Fibroblast of villous mesenchyme (primary cell): ENCODE data around the gene FAM221B. TPM values are rescaled to one million over a fixed set of nuclear protein-coding genes. Genes with fewer than 3 reads are reported as not detected.

Experiments used
- DNase-seq: peaks from one replicate; pipeline ENCODE4 v3.0.0-alpha.2; 2010; ENCODE audit warnings: low read depth
- H3K4me3 ChIP-seq: 2 replicates; pipeline ENCODE4 v1.5.1; 2011; ENCODE audit warnings: low read depth, mild to moderate bottlenecking, low read length
- total RNA-seq: library from RNA; depleted of rRNA; stranded (reverse); fragments of >200 nt; gene quantifications from 2 replicates; pipeline ENCODE4 v1.2.3, GENCODE V29; 2012
- TF ChIP-seq, protein P1 (sequence below): IDR thresholded peaks from 2 replicates; pipeline ENCODE4 v1.5.1; 2012; ENCODE audit warnings: low read depth, mild to moderate bottlenecking, low read length; ENCODE audit not compliant: insufficient read depth

Gene FAM221B
- total RNA-seq = not detected in 2 replicates

- TF ChIP-seq, protein P1, sequence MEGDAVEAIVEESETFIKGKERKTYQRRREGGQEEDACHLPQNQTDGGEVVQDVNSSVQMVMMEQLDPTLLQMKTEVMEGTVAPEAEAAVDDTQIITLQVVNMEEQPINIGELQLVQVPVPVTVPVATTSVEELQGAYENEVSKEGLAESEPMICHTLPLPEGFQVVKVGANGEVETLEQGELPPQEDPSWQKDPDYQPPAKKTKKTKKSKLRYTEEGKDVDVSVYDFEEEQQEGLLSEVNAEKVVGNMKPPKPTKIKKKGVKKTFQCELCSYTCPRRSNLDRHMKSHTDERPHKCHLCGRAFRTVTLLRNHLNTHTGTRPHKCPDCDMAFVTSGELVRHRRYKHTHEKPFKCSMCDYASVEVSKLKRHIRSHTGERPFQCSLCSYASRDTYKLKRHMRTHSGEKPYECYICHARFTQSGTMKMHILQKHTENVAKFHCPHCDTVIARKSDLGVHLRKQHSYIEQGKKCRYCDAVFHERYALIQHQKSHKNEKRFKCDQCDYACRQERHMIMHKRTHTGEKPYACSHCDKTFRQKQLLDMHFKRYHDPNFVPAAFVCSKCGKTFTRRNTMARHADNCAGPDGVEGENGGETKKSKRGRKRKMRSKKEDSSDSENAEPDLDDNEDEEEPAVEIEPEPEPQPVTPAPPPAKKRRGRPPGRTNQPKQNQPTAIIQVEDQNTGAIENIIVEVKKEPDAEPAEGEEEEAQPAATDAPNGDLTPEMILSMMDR = no peak
- DNase-seq = no peak
- H3K4me3 ChIP-seq = peak within 1 kb of the TSS; percentile 72
Observed at GRCh38 chr9:35828716-35829083, at the start of gene FAM221B. Gene FAM221B, minus strand, starts transcription at chr9:35828732. Its CDS starts 2,571 bp downstream, at chr9:35826161.

GRCh38 chr9:35872505-35872904, 44.0 kb upstream of the FAM221B start:
- TF ChIP-seq, protein P1 = no peak
- no peak for DNase-seq
- H3K4me3 ChIP-seq = no peak overlapping the region

DNA sequence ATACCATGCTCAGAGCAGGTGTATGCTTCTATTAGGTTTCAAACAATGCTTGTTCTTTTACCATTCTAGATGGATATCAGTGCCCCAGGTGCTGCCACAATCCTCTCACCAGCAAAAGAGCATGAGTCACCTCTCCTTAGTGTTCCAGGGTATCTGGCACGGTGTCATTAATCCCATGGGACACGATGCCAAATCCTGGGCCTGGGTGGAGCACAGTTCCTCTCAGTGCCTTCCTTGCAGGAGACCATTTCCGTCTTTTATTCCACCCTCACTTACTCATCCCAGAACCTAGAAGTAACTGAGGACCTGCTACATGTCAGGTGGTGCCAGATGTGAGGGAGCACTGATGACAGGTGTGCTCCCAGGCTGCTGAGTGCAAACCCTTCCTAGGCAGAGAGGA, 43.0 kb upstream of the FAM221B start:
- no peak for DNase-seq
- H3K4me3 ChIP-seq = no peak overlapping the region
- TF ChIP-seq, protein P1 = no peak

GRCh38 chr9:35870351-35870923, 41.9 kb upstream of the FAM221B start, which contains the start of gene OR13J1:
Gene OR13J1, minus strand, starts transcription at chr9:35870401. Its CDS starts 0 bp downstream, at chr9:35870401.
- no peak for DNase-seq
- TF ChIP-seq, protein P1 = no peak
- H3K4me3 ChIP-seq = no peak within 1 kb of the TSS

GRCh38 chr9:35869621-35870216, 41.2 kb upstream of the FAM221B start:
- no peak for DNase-seq
- no peak overlapping the region for H3K4me3 ChIP-seq
- TF ChIP-seq, protein P1 = no peak

GRCh38 chr9:35868933-35869332, 40.4 kb upstream of the FAM221B start:
- no peak for DNase-seq
- TF ChIP-seq, protein P1 = no peak
- no peak overlapping the region for H3K4me3 ChIP-seq
